Rectal smooth muscle tissue (tissue), 1 donor: ENCODE data around the gene SUSD4.

Experiments
- H3K27ac ChIP-seq: one replicate; pipeline ENCODE4 v1.7.0; 2013; ENCODE audit warnings: low read depth, low read length, inconsistent platforms
- H3K27me3 ChIP-seq: one replicate; pipeline ENCODE4 v1.7.0; 2013; ENCODE audit warnings: low read length; ENCODE audit not compliant: control insufficient read depth, insufficient read depth
- H3K36me3 ChIP-seq: one replicate; pipeline ENCODE4 v1.7.0; 2013; ENCODE audit warnings: low read length; ENCODE audit not compliant: control insufficient read depth, insufficient read depth
- H3K4me1 ChIP-seq: one replicate; pipeline ENCODE4 v1.7.0; 2013; ENCODE audit warnings: low read length; ENCODE audit not compliant: control insufficient read depth, insufficient read depth
- H3K4me3 ChIP-seq: one replicate; pipeline ENCODE4 v1.7.0; 2013; ENCODE audit warnings: low read length
- H3K9ac ChIP-seq: one replicate; pipeline ENCODE4 v1.7.0; 2013; ENCODE audit warnings: low read length

SUSD4 gene

GRCh38 chr1:223393275-223394214 is 29.6 kb upstream of the SUSD4 start, which contains the start of gene CCDC185:
CCDC185 (plus strand) TSS chr1:223393415; CDS start chr1:223393476, 61 bp downstream.
- Histone ChIP-seq H3K4me1 (no peaks in the 10 kb centered on the region), H3K27ac (no peak within 1 kb of the TSS), H3K27me3 (no peaks in the 10 kb centered on the region), H3K4me3 (peak within 1 kb of the TSS; percentile 44), H3K9ac (no peak within 1 kb of the TSS), H3K36me3 (no peaks in the 10 kb centered on the region)

GRCh38 chr1:223390618-223391017 is 26.6 kb upstream of the SUSD4 start:
- Histone ChIP-seq H3K27me3 (no peaks in the 10 kb centered on the region), H3K27ac (no peak overlapping the region), H3K4me3 (no peak overlapping the region), H3K36me3 (no peaks in the 10 kb centered on the region), H3K4me1 (no peaks in the 10 kb centered on the region), H3K9ac (no peak overlapping the region)

GRCh38 chr1:223386013-223386412 is 22.0 kb upstream of the SUSD4 start:
- no peaks in the 10 kb centered on the region for H3K36me3 ChIP-seq
- H3K27ac ChIP-seq, result no peak overlapping the region
- H3K4me3 ChIP-seq, result no peak overlapping the region
- H3K27me3 ChIP-seq, result no peaks in the 10 kb centered on the region
- H3K4me1 ChIP-seq, result no peaks in the 10 kb centered on the region
- H3K9ac ChIP-seq, result no peak overlapping the region

- Histone ChIP-seq H3K4me3 (no peak overlapping the region), H3K36me3 (no peaks in the 10 kb centered on the region), H3K27ac (no peak overlapping the region), H3K27me3 (no peaks in the 10 kb centered on the region), H3K9ac (no peak overlapping the region), H3K4me1 (no peaks in the 10 kb centered on the region)
Observed at GRCh38 chr1:223378754-223379153, 14.8 kb upstream of the SUSD4 start.

GRCh38 chr1:223374064-223374610 is 10.2 kb upstream of the SUSD4 start:
- no peak overlapping the region for H3K4me3 ChIP-seq
- no peaks in the 10 kb centered on the region for H3K4me1 ChIP-seq
- H3K36me3 ChIP-seq, result no peaks in the 10 kb centered on the region
- H3K27me3 ChIP-seq, result no peaks in the 10 kb centered on the region
- no peak overlapping the region for H3K27ac ChIP-seq
- no peak overlapping the region for H3K9ac ChIP-seq

- H3K27ac ChIP-seq, result no peak overlapping the region
- H3K9ac ChIP-seq, result no peak overlapping the region
- H3K27me3 ChIP-seq, result no peaks in the 10 kb centered on the region
- H3K36me3 ChIP-seq, result no peaks in the 10 kb centered on the region
- H3K4me1 ChIP-seq, result peaks cover 3% of the 10 kb centered on the region
- peak overlapping the region; percentile 57 for H3K4me3 ChIP-seq
Observed at GRCh38 chr1:223364685-223365382, 858 bp upstream of the SUSD4 start.

- H3K36me3 ChIP-seq, result no peaks in the 10 kb centered on the region
- H3K4me1 ChIP-seq, result peaks cover 3% of the 10 kb centered on the region
- no peaks in the 10 kb centered on the region for H3K27me3 ChIP-seq
- peak overlapping the region; percentile 52 for H3K4me3 ChIP-seq
- H3K27ac ChIP-seq, result no peak overlapping the region
- H3K9ac ChIP-seq, result no peak overlapping the region
Observed at GRCh38 chr1:223363057-223363855, 720 bp downstream of the SUSD4 start.

GRCh38 chr1:223358826-223359225 is 5.2 kb downstream of the SUSD4 start:
- peaks cover 3% of the 10 kb centered on the region for H3K4me1 ChIP-seq
- H3K36me3 ChIP-seq, result no peaks in the 10 kb centered on the region
- H3K4me3 ChIP-seq, result no peak overlapping the region
- no peak overlapping the region for H3K9ac ChIP-seq
- H3K27ac ChIP-seq, result no peak overlapping the region
- no peaks in the 10 kb centered on the region for H3K27me3 ChIP-seq

GRCh38 chr1:223355699-223356098 is 8.3 kb downstream of the SUSD4 start:
- H3K4me1 ChIP-seq, result no peaks in the 10 kb centered on the region
- H3K4me3 ChIP-seq, result no peak overlapping the region
- no peak overlapping the region for H3K27ac ChIP-seq
- H3K9ac ChIP-seq, result no peak overlapping the region
- no peaks in the 10 kb centered on the region for H3K36me3 ChIP-seq
- no peaks in the 10 kb centered on the region for H3K27me3 ChIP-seq

- Histone ChIP-seq H3K36me3 (no peaks in the 10 kb centered on the region), H3K27me3 (no peaks in the 10 kb centered on the region), H3K9ac (no peak overlapping the region), H3K4me3 (no peak overlapping the region), H3K27ac (no peak overlapping the region), H3K4me1 (no peaks in the 10 kb centered on the region)
Observed at GRCh38 chr1:223353939-223354338, 10.0 kb downstream of the SUSD4 start.

- no peaks in the 10 kb centered on the region for H3K4me1 ChIP-seq
- H3K27ac ChIP-seq, result no peak overlapping the region
- no peak overlapping the region for H3K9ac ChIP-seq
- H3K36me3 ChIP-seq, result no peaks in the 10 kb centered on the region
- no peak overlapping the region for H3K4me3 ChIP-seq
- no peaks in the 10 kb centered on the region for H3K27me3 ChIP-seq
Observed at GRCh38 chr1:223352944-223353343, 11.0 kb downstream of the SUSD4 start.
